HCT116 (cell line): ENCODE data around the gene CAMK2G. TPM values are rescaled to one million over a fixed set of nuclear protein-coding genes. Genes with fewer than 3 reads are reported as not detected.

Experiments used
- ATAC-seq: fragments of 200-7000 bp; cut with Tn5 transposase; 2 replicates; pipeline ENCODE4 v1.9.1; 2020; ENCODE audit warnings: mild to moderate bottlenecking, moderate library complexity
- BruUV-seq: library from RNA; stranded (reverse); fragments of 400-500 nt; replicated peaks from 2 replicates; lab custom pipeline; 2021; lab: Mats Ljungman, UMichigan
- CTCF ChIA-PET: fragments of 300-600 bp; sonication (Branson Sonifier 250); formaldehyde crosslinking; loops from one replicate; lab custom pipeline; 2021; ENCODE audit warnings: antibody characterized with exemption; lab: Charles Lee
- POLR2A ChIA-PET: fragments of 300-600, 350-600 bp; sonication (Branson Sonifier 250); formaldehyde crosslinking; loops from one replicate; lab custom pipeline; 2021; ENCODE audit warnings: antibody characterized with exemption; lab: Charles Lee
- RAD21 ChIA-PET, 2 experiments: fragments of 300-600 bp; sonication (Branson Sonifier 250); formaldehyde crosslinking; loops; one replicate each; lab custom pipeline; 2023; ENCODE audit warnings: low total read pairs in 2 of 2; ENCODE audit not compliant: uncharacterized antibody in 2 of 2, unreplicated experiment in 2 of 2, low non-redundant PET in 1 of 2; lab: Charles Lee
- DNase-seq: peaks from one replicate; pipeline ENCODE4 v3.0.0-alpha.2; 2010; ENCODE audit warnings: low read depth, low spot score
- H2AFZ ChIP-seq: fragments of 200-600 bp; shearing (Covaris generic), sonication (generic); 2 replicates; pipeline ENCODE4 v1.6.1; 2017; ENCODE audit warnings: low read depth, mixed run types, mixed read lengths, antibody characterized with exemption, low read length; ENCODE audit not compliant: poor library complexity, severe bottlenecking
- H3K27ac ChIP-seq: 2 replicates; pipeline ENCODE4 v1.5.1; 2012; ENCODE audit warnings: low read depth, low read length
- H3K27me3 ChIP-seq: fragments of 200-600 bp; sonication (generic); 2 replicates; pipeline ENCODE4 v1.6.1; 2016; ENCODE audit warnings: mixed run types, low read length, mixed read lengths; ENCODE audit not compliant: insufficient read depth
- H3K36me3 ChIP-seq, 2 experiments: fragments of 200-500 bp in 1 of 2; fragments of 200-600 bp in 1 of 2; sonication (Bioruptor generic) in 1 of 2; sonication (generic) in 1 of 2; 2 replicates each; pipeline versions ENCODE4 v1.5.1 to v1.6.1; 2014 to 2016; ENCODE audit warnings: low read length in 2 of 2, inconsistent platforms in 1 of 2, mixed read lengths in 1 of 2, mixed run types in 1 of 2; ENCODE audit not compliant: insufficient read depth in 2 of 2, control insufficient read depth in 1 of 2
- H3K4me1 ChIP-seq, 2 experiments: fragments of 200-600 bp in 1 of 2; sonication (generic) in 1 of 2; 2 replicates each; pipeline versions ENCODE4 v1.5.1 to v1.6.1; 2012 to 2017; ENCODE audit warnings: low read length in 2 of 2, inconsistent platforms in 1 of 2, mild to moderate bottlenecking in 1 of 2, mixed read lengths in 1 of 2, mixed run types in 1 of 2, moderate library complexity in 1 of 2; ENCODE audit not compliant: insufficient read depth in 2 of 2, control insufficient read depth in 1 of 2
- H3K4me2 ChIP-seq: fragments of 200-600 bp; sonication (generic); 2 replicates; pipeline ENCODE4 v1.6.1; 2017; ENCODE audit warnings: mixed run types, low read length, mixed read lengths
- H3K4me3 ChIP-seq, 2 experiments: fragments of 200-600 bp in 1 of 2; sonication (generic) in 1 of 2; replicated peaks in 1 of 2; 2 replicates each; pipeline ENCODE4 v1.5.1; 2011 to 2016; ENCODE audit warnings: low read length in 2 of 2, control low read depth in 1 of 2, low read depth in 1 of 2, mild to moderate bottlenecking in 1 of 2, mixed read lengths in 1 of 2, mixed run types in 1 of 2
- H3K79me2 ChIP-seq: fragments of 200-600 bp; sonication (generic); 2 replicates; pipeline ENCODE4 v1.6.1; 2017; ENCODE audit warnings: mild to moderate bottlenecking, mixed run types, low read length, moderate library complexity, mixed read lengths; ENCODE audit not compliant: insufficient read depth
- H3K9ac ChIP-seq: fragments of 200-600 bp; sonication (generic); 2 replicates; pipeline ENCODE4 v1.6.1; 2016; ENCODE audit warnings: low read length, mixed read lengths
- H3K9me2 ChIP-seq: fragments of 200-600 bp; sonication (generic), shearing (Covaris generic); 2 replicates; pipeline ENCODE4 v1.6.1; 2017; ENCODE audit warnings: mixed run types, mild to moderate bottlenecking, moderate library complexity; ENCODE audit not compliant: insufficient read depth
- H3K9me3 ChIP-seq, 2 experiments: fragments of 200-500 bp in 1 of 2; fragments of 200-600 bp in 1 of 2; sonication (Bioruptor generic) in 1 of 2; sonication (generic) in 1 of 2; 2 replicates each; pipeline ENCODE4 v1.6.1; 2014 to 2017; ENCODE audit warnings: low read length in 2 of 2, mixed read lengths in 2 of 2, inconsistent platforms in 1 of 2, low read depth in 1 of 2, mild to moderate bottlenecking in 1 of 2, mixed run types in 1 of 2, moderate library complexity in 1 of 2; ENCODE audit not compliant: control insufficient read depth in 1 of 2, insufficient read depth in 1 of 2
- H4K20me1 ChIP-seq: fragments of 200-600 bp; sonication (generic), shearing (Covaris generic); 2 replicates; pipeline ENCODE4 v1.6.1; 2017; ENCODE audit warnings: mixed run types, mild to moderate bottlenecking, moderate library complexity; ENCODE audit not compliant: insufficient read depth
- ATF3 ChIP-seq: IDR thresholded peaks from 2 replicates; pipeline ENCODE4 v1.6.1; 2012
- CEBPB ChIP-seq: IDR thresholded peaks from 2 replicates; pipeline ENCODE4 v1.6.1; 2012; ENCODE audit warnings: low read depth
- JUND ChIP-seq: IDR thresholded peaks from 2 replicates; pipeline ENCODE4 v1.6.1; 2012
- SP1 ChIP-seq: IDR thresholded peaks from 2 replicates; pipeline ENCODE4 v1.6.1; 2012; ENCODE audit warnings: low read depth
- TCF7L2 ChIP-seq: IDR thresholded peaks from 2 replicates; pipeline ENCODE4 v1.7.0; 2011; ENCODE audit warnings: borderline replicate concordance, inconsistent platforms; ENCODE audit not compliant: insufficient read depth, insufficient read length; ENCODE audit errors: extremely low read depth
- YY1 ChIP-seq: IDR thresholded peaks from 2 replicates; pipeline ENCODE4 v1.6.1; 2011; ENCODE audit warnings: low read length, low read depth, moderate library complexity, mild to moderate bottlenecking; ENCODE audit not compliant: insufficient replicate concordance; ENCODE audit errors: extremely low read depth
- intact Hi-C: fragments of 100-400 bp; cut with micrococcal nuclease; formaldehyde crosslinking; loops from 2 replicates; pipeline ENCODE4 v1.10.0; 2022
- total RNA-seq: library from RNA; stranded (reverse); gene quantifications from one replicate; pipeline ENCODE4 v1.2.1, GENCODE V29; 2021; ENCODE audit not compliant: unreplicated experiment
- TF ChIP-seq, protein P1 (sequence below), 3 experiments: fragments of 200-600 bp in 1 of 3; sonication (generic) in 1 of 3; IDR thresholded peaks in 2 of 3; conservative IDR thresholded peaks in 1 of 3; 2 replicates each; pipeline ENCODE4 v1.5.1; 2012 to 2017; ENCODE audit warnings: low read depth in 2 of 3, low read length in 2 of 3, antibody characterized with exemption in 1 of 3, borderline replicate concordance in 1 of 3, control low read depth in 1 of 3, mild to moderate bottlenecking in 1 of 3, mixed read lengths in 1 of 3, mixed run types in 1 of 3, moderate library complexity in 1 of 3; ENCODE audit not compliant: insufficient read depth in 1 of 3

The CAMK2G gene
- total RNA-seq, 1 experiment from 2014 or later: 28.3 TPM

DNA sequence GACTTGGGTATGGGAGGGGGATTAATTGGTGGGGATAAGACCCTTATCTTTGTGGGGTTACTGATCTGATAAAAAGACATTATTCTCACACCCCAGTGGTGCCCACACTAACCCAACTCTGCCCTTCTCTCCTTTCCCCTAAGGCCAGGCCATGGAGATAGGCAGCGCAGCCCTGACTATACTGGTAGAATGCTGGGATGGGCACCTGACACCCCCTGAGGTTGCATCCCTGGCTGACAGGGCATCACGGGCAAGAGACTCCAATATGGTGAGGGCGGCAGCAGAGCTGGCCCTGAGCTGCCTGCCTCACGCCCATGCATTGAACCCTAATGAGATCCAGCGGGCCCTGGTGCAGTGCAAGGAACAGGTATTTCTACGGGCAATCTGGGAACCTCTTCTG, 76.3 kb downstream of the CAMK2G start:
- Histone ChIP-seq H3K9me2 (no peaks in the 10 kb centered on the region), H4K20me1 (no peaks in the 10 kb centered on the region), H3K9me3 (no peaks in the 10 kb centered on the region), H3K36me3 (peaks cover 21 to 40% of the 10 kb centered on the region in 2 experiments), H3K4me2 (no peak overlapping the region), H3K79me2 (no peaks in the 10 kb centered on the region), H3K4me1 (no peaks in the 10 kb centered on the region), H3K27ac (no peak overlapping the region), H3K4me3 (no peak overlapping the region), H2AFZ (no peak overlapping the region), H3K27me3 (no peaks in the 10 kb centered on the region), H3K9ac (no peak overlapping the region)
- intact Hi-C loops: no loop called here
- BruUV-seq: no TSS peak
- no peak for ATAC-seq
- DNase-seq: no peak
- TF ChIP-seq YY1: no peak
- CTCF ChIA-PET: no interaction called here
- POLR2A ChIA-PET: no interaction called here
- RAD21 ChIA-PET: no interaction called here

GRCh38 chr10:73797324-73798025, 76.9 kb downstream of the CAMK2G start:
- H3K4me3 ChIP-seq: no peak overlapping the region

More at GRCh38 chr10:73797324-73798025, 76.9 kb downstream of the CAMK2G start:
- no peaks in the 10 kb centered on the region for H3K79me2 ChIP-seq
- no peak overlapping the region for H3K9ac ChIP-seq
- no peak for ATAC-seq
- intact Hi-C loops: no loop called here
- H3K27me3 ChIP-seq: no peaks in the 10 kb centered on the region
- H3K4me1 ChIP-seq: no peaks in the 10 kb centered on the region
- H3K9me3 ChIP-seq: no peaks in the 10 kb centered on the region
- H3K9me2 ChIP-seq: no peaks in the 10 kb centered on the region
- no TSS peak for BruUV-seq
- H4K20me1 ChIP-seq: no peaks in the 10 kb centered on the region
- ChIA-PET POLR2A (no interaction called here), CTCF (no interaction called here), RAD21 (no interaction called here)
- no peak for TF ChIP-seq TCF7L2
- TF ChIP-seq JUND: no peak
- TF ChIP-seq, protein P1, sequence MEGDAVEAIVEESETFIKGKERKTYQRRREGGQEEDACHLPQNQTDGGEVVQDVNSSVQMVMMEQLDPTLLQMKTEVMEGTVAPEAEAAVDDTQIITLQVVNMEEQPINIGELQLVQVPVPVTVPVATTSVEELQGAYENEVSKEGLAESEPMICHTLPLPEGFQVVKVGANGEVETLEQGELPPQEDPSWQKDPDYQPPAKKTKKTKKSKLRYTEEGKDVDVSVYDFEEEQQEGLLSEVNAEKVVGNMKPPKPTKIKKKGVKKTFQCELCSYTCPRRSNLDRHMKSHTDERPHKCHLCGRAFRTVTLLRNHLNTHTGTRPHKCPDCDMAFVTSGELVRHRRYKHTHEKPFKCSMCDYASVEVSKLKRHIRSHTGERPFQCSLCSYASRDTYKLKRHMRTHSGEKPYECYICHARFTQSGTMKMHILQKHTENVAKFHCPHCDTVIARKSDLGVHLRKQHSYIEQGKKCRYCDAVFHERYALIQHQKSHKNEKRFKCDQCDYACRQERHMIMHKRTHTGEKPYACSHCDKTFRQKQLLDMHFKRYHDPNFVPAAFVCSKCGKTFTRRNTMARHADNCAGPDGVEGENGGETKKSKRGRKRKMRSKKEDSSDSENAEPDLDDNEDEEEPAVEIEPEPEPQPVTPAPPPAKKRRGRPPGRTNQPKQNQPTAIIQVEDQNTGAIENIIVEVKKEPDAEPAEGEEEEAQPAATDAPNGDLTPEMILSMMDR (IDR thresholded peaks at IDR 0.05 in 2 of 3, conservative IDR thresholded peaks at IDR 0.05 in 1 of 3; ENCODE audit: borderline replicate concordance in 1 of 3, insufficient read depth in 1 of 3, low read depth in 2 of 3, low read length in 2 of 3): no peak
- no peak for TF ChIP-seq CEBPB
- no peak for TF ChIP-seq ATF3
- TF ChIP-seq SP1: no peak
- no peak overlapping the region for H2AFZ ChIP-seq
- DNase-seq: no peak
- H3K27ac ChIP-seq: no peak overlapping the region
- H3K4me2 ChIP-seq: no peak overlapping the region
- peaks cover 22 to 34% of the 10 kb centered on the region in 2 experiments for H3K36me3 ChIP-seq
